GM18861 (cell line): ENCODE measurements around the gene ORC5.
"Not testable (repeated sequence)": the region's sequence is repeated elsewhere in the genome, so short reads cannot be mapped to it uniquely, and the experiment has no call there.

ENCODE experiments used
- ATAC-seq: cut with Tn5 transposase; IDR thresholded peaks from one replicate; pipeline ENCODE4 v1.9.1; 2021; ENCODE audit not compliant: unreplicated experiment

Gene ORC5

GRCh38 chr7:104192434-104192833, 15.4 kb downstream of the ORC5 start:
- ATAC-seq, result no peak

- no peak for ATAC-seq
Observed at GRCh38 chr7:104185346-104185745, 22.5 kb downstream of the ORC5 start.

GRCh38 chr7:104179178-104179577, 28.6 kb downstream of the ORC5 start:
- no peak for ATAC-seq

GRCh38 chr7:104177565-104178083, 30.2 kb downstream of the ORC5 start:
- ATAC-seq, result not testable (repeated sequence)

- ATAC-seq, result no peak
Observed at GRCh38 chr7:104176332-104176731, 31.5 kb downstream of the ORC5 start.

GRCh38 chr7:104175361-104175984, 32.3 kb downstream of the ORC5 start:
- ATAC-seq, result no peak

- no peak for ATAC-seq
Observed at GRCh38 chr7:104174798-104175197, 33.0 kb downstream of the ORC5 start.

- ATAC-seq, result no peak
Observed at GRCh38 chr7:104162081-104162480, 45.7 kb downstream of the ORC5 start.

GRCh38 chr7:104161244-104161643, 46.6 kb downstream of the ORC5 start:
- ATAC-seq, result no peak

- ATAC-seq, result no peak
Observed at GRCh38 chr7:104160375-104160774, 47.4 kb downstream of the ORC5 start.

- ATAC-seq, result no peak
Observed at GRCh38 chr7:104156842-104157277, 51.0 kb downstream of the ORC5 start.

- ATAC-seq, result no peak
Observed at GRCh38 chr7:104153287-104153686, 54.5 kb downstream of the ORC5 start.

- ATAC-seq, result no peak
Observed at GRCh38 chr7:104152468-104152867, 55.3 kb downstream of the ORC5 start.

GRCh38 chr7:104150470-104150869, 57.3 kb downstream of the ORC5 start:
- ATAC-seq, result no peak

GRCh38 chr7:104149822-104150221, 58.0 kb downstream of the ORC5 start:
- ATAC-seq, result no peak

GRCh38 chr7:104142147-104142546, 65.7 kb downstream of the ORC5 start:
- no peak for ATAC-seq

GRCh38 chr7:104137971-104138370, 69.8 kb downstream of the ORC5 start:
- ATAC-seq, result no peak

GRCh38 chr7:104137511-104137910, 70.3 kb downstream of the ORC5 start:
- ATAC-seq, result no peak

- ATAC-seq, result no peak
Observed at GRCh38 chr7:104136981-104137380, 70.8 kb downstream of the ORC5 start.

- no peak for ATAC-seq
Observed at GRCh38 chr7:104136561-104136960, 71.3 kb downstream of the ORC5 start.

GRCh38 chr7:104135760-104136558, 71.9 kb downstream of the ORC5 start:
- no peak for ATAC-seq

GRCh38 chr7:104133238-104133637, 74.6 kb downstream of the ORC5 start:
- ATAC-seq, result no peak
